ENCODE measurements around the gene ASCC3. TPM values are rescaled to one million over a fixed set of nuclear protein-coding genes. Genes with fewer than 3 reads are reported as not detected.

The ASCC3 gene, protein sequence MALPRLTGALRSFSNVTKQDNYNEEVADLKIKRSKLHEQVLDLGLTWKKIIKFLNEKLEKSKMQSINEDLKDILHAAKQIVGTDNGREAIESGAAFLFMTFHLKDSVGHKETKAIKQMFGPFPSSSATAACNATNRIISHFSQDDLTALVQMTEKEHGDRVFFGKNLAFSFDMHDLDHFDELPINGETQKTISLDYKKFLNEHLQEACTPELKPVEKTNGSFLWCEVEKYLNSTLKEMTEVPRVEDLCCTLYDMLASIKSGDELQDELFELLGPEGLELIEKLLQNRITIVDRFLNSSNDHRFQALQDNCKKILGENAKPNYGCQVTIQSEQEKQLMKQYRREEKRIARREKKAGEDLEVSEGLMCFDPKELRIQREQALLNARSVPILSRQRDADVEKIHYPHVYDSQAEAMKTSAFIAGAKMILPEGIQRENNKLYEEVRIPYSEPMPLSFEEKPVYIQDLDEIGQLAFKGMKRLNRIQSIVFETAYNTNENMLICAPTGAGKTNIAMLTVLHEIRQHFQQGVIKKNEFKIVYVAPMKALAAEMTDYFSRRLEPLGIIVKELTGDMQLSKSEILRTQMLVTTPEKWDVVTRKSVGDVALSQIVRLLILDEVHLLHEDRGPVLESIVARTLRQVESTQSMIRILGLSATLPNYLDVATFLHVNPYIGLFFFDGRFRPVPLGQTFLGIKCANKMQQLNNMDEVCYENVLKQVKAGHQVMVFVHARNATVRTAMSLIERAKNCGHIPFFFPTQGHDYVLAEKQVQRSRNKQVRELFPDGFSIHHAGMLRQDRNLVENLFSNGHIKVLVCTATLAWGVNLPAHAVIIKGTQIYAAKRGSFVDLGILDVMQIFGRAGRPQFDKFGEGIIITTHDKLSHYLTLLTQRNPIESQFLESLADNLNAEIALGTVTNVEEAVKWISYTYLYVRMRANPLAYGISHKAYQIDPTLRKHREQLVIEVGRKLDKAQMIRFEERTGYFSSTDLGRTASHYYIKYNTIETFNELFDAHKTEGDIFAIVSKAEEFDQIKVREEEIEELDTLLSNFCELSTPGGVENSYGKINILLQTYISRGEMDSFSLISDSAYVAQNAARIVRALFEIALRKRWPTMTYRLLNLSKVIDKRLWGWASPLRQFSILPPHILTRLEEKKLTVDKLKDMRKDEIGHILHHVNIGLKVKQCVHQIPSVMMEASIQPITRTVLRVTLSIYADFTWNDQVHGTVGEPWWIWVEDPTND (N-terminal part only)
- total RNA-seq, result 10 to 100 TPM; 22.4 to 27.1 (median 24.7) TPM
- 10 to 100 TPM in 1 of 3 donors, 1 to 10 TPM in 2; 6.0 to 14.1 (median 7.9) TPM for polyA plus RNA-seq

DNA sequence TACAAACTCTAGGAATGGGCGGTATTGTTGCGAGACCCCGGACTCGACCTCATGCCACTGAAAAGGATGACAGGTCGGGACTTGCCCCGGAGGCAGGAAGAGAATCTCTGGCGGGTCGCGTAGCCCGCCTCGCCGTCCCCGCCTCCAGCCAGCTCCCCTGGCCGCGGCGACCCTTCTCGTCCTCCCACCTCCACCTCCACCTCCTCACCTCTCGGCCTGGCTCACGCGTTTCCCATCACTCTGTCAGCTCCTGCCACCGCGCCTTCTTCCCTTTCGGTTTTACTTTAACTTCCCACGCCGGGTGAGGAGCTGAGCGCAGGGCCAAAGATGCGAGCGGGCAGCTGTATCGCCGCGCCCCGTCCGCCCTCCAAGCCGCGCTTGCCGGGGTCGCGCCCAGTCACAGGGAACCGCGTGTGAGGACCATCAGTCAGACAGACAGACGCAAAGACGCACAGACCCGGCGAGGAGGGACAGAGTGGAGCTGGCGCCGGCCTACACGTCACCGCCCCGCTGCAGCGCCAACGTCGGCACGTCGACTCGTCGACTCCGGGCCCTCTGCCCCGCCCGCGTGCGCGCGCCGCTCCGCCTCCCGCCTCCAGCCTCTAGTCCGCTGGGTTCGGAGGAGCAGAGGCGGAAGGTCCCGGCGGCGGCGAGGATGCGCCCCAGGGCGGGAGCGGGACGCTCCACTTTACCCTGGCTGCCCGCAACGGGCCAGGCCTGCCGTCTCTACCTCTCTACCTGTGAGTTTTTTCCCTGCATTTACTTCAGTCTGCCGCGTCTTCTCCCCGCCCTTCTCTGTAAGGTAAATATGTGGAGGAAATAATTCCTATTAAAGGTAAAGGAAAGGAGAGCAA lies at the start of gene ASCC3:
TSS of gene ASCC3 (minus strand) at position 477 of the 854 bp plus-strand sequence. CDS start 13,332 bp downstream, outside the sequence.
- Histone ChIP-seq H3K36me3 (no peaks in the 10 kb centered on the region), H3K4me1 (peaks cover 0 to 33% (median 21%) of the 10 kb centered on the region in 4 donors), H3K9me3 (no peaks in the 10 kb centered on the region), H3K27ac (peak within 1 kb of the TSS; percentile 82 to 94 (median 92)), H3K27me3 (no peaks in the 10 kb centered on the region), H3K4me3 (peak within 1 kb of the TSS; percentile 73 to 91 (median 88))
- intact Hi-C loops (cut with DNase I), result no loop called here
- DNase-seq, result peak; percentile 95
- TF ChIP-seq POLR2AphosphoS5 (IDR thresholded peaks at IDR 0.05), result peak; percentile 36 to 81 (median 78)
- TF ChIP-seq POLR2A (IDR thresholded peaks at IDR 0.05), result peak; percentile 25 to 71
- TF ChIP-seq EP300 (IDR thresholded peaks at IDR 0.05), result no peak
- TF ChIP-seq, protein P1, sequence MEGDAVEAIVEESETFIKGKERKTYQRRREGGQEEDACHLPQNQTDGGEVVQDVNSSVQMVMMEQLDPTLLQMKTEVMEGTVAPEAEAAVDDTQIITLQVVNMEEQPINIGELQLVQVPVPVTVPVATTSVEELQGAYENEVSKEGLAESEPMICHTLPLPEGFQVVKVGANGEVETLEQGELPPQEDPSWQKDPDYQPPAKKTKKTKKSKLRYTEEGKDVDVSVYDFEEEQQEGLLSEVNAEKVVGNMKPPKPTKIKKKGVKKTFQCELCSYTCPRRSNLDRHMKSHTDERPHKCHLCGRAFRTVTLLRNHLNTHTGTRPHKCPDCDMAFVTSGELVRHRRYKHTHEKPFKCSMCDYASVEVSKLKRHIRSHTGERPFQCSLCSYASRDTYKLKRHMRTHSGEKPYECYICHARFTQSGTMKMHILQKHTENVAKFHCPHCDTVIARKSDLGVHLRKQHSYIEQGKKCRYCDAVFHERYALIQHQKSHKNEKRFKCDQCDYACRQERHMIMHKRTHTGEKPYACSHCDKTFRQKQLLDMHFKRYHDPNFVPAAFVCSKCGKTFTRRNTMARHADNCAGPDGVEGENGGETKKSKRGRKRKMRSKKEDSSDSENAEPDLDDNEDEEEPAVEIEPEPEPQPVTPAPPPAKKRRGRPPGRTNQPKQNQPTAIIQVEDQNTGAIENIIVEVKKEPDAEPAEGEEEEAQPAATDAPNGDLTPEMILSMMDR (IDR thresholded peaks at IDR 0.05), result no peak
- 0% methylated on average over 83 of the region's 83 CpGs for WGBS, 2 donors

DNA sequence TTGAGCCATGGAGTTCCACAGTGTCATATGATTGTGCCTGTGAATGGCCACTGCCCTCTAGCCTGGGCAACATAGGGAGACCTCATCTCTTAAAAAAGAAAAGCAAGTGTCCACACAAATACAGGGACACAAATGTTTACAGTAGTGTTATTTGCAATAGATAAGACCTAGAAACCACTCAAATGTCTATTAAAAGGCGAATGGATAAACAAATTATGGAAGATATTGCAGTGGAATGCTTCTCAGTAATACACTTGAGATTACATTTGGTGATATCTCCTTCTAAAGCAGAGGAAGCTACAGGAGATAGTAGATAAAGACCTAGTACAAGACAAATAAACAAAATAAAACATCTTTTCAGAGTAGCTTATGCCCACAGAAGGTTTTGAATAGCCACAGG lies 44.6 kb upstream of the ASCC3 start:
- H3K27ac ChIP-seq, result no peak overlapping the region
- no peak for TF ChIP-seq EP300 (IDR thresholded peaks at IDR 0.05)
- no peak for TF ChIP-seq POLR2AphosphoS5 (IDR thresholded peaks at IDR 0.05)
- TF ChIP-seq, protein P1 (IDR thresholded peaks at IDR 0.05), result no peak
- TF ChIP-seq POLR2A (IDR thresholded peaks at IDR 0.05), result no peak
- H3K9me3 ChIP-seq, result no peaks in the 10 kb centered on the region
- DNase-seq, result no peak
- no peaks in the 10 kb centered on the region for H3K27me3 ChIP-seq
- intact Hi-C loops (cut with DNase I), result no loop called here
- H3K4me3 ChIP-seq, result no peak overlapping the region
- 74 to 89% methylated on average over 1 of the region's 1 CpG for WGBS, 2 donors
- no peaks in the 10 kb centered on the region for H3K36me3 ChIP-seq
- H3K4me1 ChIP-seq, result no peaks in the 10 kb centered on the region

DNA sequence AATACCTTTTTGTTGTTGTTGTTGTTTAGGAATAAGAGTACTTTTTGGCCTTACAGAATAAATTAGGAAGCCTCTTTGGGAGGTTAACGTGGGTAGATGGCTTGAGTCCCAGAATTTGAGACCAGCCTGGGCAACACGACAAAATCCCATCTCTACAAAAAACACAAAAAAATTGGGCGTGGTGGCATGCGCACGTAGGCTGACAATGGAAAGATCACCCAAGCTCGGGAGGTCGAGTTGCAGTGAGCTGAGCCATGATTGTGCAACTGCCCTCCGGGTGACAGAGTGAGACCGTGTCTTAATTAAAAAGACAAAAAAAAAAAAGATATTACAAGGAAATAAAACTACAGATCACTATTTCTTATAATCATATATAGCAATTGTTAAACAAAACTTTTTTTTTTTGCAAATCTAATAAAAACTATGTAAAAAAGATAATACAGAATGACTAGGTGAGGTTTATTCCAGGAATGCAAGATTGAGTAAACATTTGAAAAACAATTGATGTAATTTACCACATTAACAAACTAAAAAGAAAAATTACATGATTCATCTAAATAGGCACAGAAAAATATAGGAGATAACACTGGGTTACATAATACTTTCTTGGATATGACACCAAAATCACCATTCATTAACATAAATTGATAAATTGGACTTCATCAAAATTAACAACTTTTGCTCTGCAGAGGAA lies 43.6 kb upstream of the ASCC3 start:
- intact Hi-C loops (cut with DNase I), result no loop called here
- no peak for DNase-seq
- 90 to 91% methylated on average over 9 of the region's 9 CpGs for WGBS, 2 donors
- no peak overlapping the region for H3K4me3 ChIP-seq
- H3K4me1 ChIP-seq, result no peaks in the 10 kb centered on the region
- no peak overlapping the region for H3K27ac ChIP-seq
- H3K9me3 ChIP-seq, result no peaks in the 10 kb centered on the region
- H3K27me3 ChIP-seq, result no peaks in the 10 kb centered on the region
- no peaks in the 10 kb centered on the region for H3K36me3 ChIP-seq
- no peak for TF ChIP-seq POLR2A (IDR thresholded peaks at IDR 0.05)
- TF ChIP-seq, protein P1 (IDR thresholded peaks at IDR 0.05), result no peak
- TF ChIP-seq EP300 (IDR thresholded peaks at IDR 0.05), result no peak
- TF ChIP-seq POLR2AphosphoS5 (IDR thresholded peaks at IDR 0.05), result no peak
